H1 (cell line): Measurements from ENCODE around the gene WDR37. TPM values are rescaled to one million over a fixed set of nuclear protein-coding genes. Genes with fewer than 3 reads are reported as not detected.

Experiments
- CTCF ChIA-PET: fragments of 300-600 bp; sonication (Branson Sonifier 250); formaldehyde crosslinking; loops from one replicate; lab custom pipeline; 2021; ENCODE audit not compliant: partially characterized antibody; lab: Charles Lee
- POLR2A ChIA-PET: fragments of 300-600 bp; sonication (Branson Sonifier 250); formaldehyde crosslinking; loops from one replicate; lab custom pipeline; 2021; ENCODE audit warnings: inconsistent platforms; ENCODE audit not compliant: partially characterized antibody; lab: Charles Lee
- DNase-seq, 2 experiments: peaks; one replicate each; pipeline versions ENCODE4 v3.0.0 to v3.0.0-alpha.2; 2010 to 2022; ENCODE audit warnings: low spot score in 2 of 2, low read depth in 1 of 2, mixed read lengths in 1 of 2
- FAIRE-seq: peaks from 2 replicates; lab custom pipeline; 2011; peaks lifted over from hg19 to GRCh38; lab: Jason Lieb, UNC
- H2AFZ ChIP-seq: 2 replicates; pipeline ENCODE4 v1.8.1; 2012; ENCODE audit warnings: low read length, inconsistent platforms
- H2AK5ac ChIP-seq: 2 replicates; pipeline ENCODE4 v1.6.1; 2013; ENCODE audit warnings: low read depth, low read length
- H2BK120ac ChIP-seq: replicated peaks from 2 replicates; pipeline ENCODE3; 2013; ENCODE audit warnings: low read depth, low read length, inconsistent platforms
- H2BK12ac ChIP-seq: 2 replicates; pipeline ENCODE4 v1.6.1; 2013; ENCODE audit warnings: low read depth, low read length
- H2BK15ac ChIP-seq: 2 replicates; pipeline ENCODE4 v1.6.1; 2013; ENCODE audit warnings: low read length
- H2BK20ac ChIP-seq: 2 replicates; pipeline ENCODE4 v1.6.1; 2013; ENCODE audit warnings: low read length
- H2BK5ac ChIP-seq: 2 replicates; pipeline ENCODE4 v1.6.1; 2013; ENCODE audit warnings: low read depth, low read length
- H3K14ac ChIP-seq: 2 replicates; pipeline ENCODE4 v1.6.1; 2013; ENCODE audit warnings: inconsistent platforms; ENCODE audit not compliant: insufficient read length
- H3K18ac ChIP-seq: 2 replicates; pipeline ENCODE4 v1.6.1; 2013; ENCODE audit warnings: low read length; ENCODE audit errors: extremely low read depth
- H3K23ac ChIP-seq: 2 replicates; pipeline ENCODE4 v1.6.1; 2013; ENCODE audit warnings: inconsistent platforms; ENCODE audit not compliant: insufficient read length
- H3K23me2 ChIP-seq: 2 replicates; pipeline ENCODE4 v1.6.1; 2013; ENCODE audit warnings: low read depth, low read length
- H3K27ac ChIP-seq: 2 replicates; pipeline ENCODE4 v1.6.1; 2011; ENCODE audit warnings: low read depth, low read length, inconsistent platforms
- H3K27me3 ChIP-seq, 4 experiments: replicated peaks in 1 of 4; 1 replicate in 1 of 4; 2 replicates in 3 of 4; pipeline versions ENCODE4 v1.6.1 to v1.8.1; 2011 to 2013; ENCODE audit warnings: low read length in 3 of 4, mild to moderate bottlenecking in 3 of 4, inconsistent platforms in 2 of 4, mixed read lengths in 2 of 4, moderate library complexity in 1 of 4; ENCODE audit not compliant: control insufficient read depth in 3 of 4, insufficient read depth in 3 of 4; ENCODE audit errors: extremely low read depth in 1 of 4
- H3K36me3 ChIP-seq, 4 experiments: 2 replicates each; pipeline versions ENCODE4 v1.6.1 to v1.8.1; 2011 to 2013; ENCODE audit warnings: mild to moderate bottlenecking in 4 of 4, low read length in 3 of 4, moderate library complexity in 2 of 4, control low read depth in 1 of 4, inconsistent platforms in 1 of 4; ENCODE audit not compliant: insufficient read depth in 4 of 4, control insufficient read depth in 2 of 4
- H3K4ac ChIP-seq: replicated peaks from 2 replicates; pipeline ENCODE3; 2013; ENCODE audit warnings: low read length, low read depth, mixed read lengths, inconsistent platforms; ENCODE audit not compliant: insufficient read length
- H3K4me1 ChIP-seq, 4 experiments: replicated peaks in 1 of 4; 1 replicate in 1 of 4; 2 replicates in 3 of 4; pipeline versions ENCODE4 v1.6.1 to v1.8.1; 2011 to 2013; ENCODE audit warnings: low read length in 3 of 4, inconsistent platforms in 2 of 4, mixed read lengths in 1 of 4; ENCODE audit not compliant: insufficient read depth in 4 of 4, control insufficient read depth in 3 of 4
- H3K4me2 ChIP-seq, 2 experiments: 2 replicates each; pipeline versions ENCODE4 v1.6.1 to v1.8.1; 2011 to 2013; ENCODE audit warnings: low read depth in 2 of 2, low read length in 2 of 2, control low read depth in 1 of 2, inconsistent platforms in 1 of 2, mild to moderate bottlenecking in 1 of 2; ENCODE audit not compliant: insufficient read depth in 1 of 2
- H3K4me3 ChIP-seq, 4 experiments: fragments of 200-600, 300-600 bp in 1 of 4; sonication (generic), shearing (Covaris generic), sonication (Bioruptor Twin) in 1 of 4; 2 replicates each; pipeline versions ENCODE4 v1.5.1 to v1.8.1; 2011 to 2016; ENCODE audit warnings: low read length in 4 of 4, low read depth in 3 of 4, control low read depth in 2 of 4, inconsistent platforms in 2 of 4, mild to moderate bottlenecking in 2 of 4, mixed read lengths in 1 of 4, moderate library complexity in 1 of 4; ENCODE audit not compliant: insufficient read depth in 2 of 4; ENCODE audit errors: extremely low read depth in 1 of 4
- H3K56ac ChIP-seq: replicated peaks from 2 replicates; pipeline ENCODE3; 2013; ENCODE audit warnings: low read depth, mild to moderate bottlenecking, mixed read lengths, low read length, inconsistent platforms; ENCODE audit not compliant: insufficient read length
- H3K79me1 ChIP-seq: 2 replicates; pipeline ENCODE4 v1.6.1; 2013; ENCODE audit warnings: low read depth, low read length, control low read depth
- H3K79me2 ChIP-seq, 2 experiments: 2 replicates each; pipeline versions ENCODE4 v1.6.1 to v1.8.1; 2012 to 2013; ENCODE audit warnings: low read length in 2 of 2, mild to moderate bottlenecking in 2 of 2, inconsistent platforms in 1 of 2; ENCODE audit not compliant: insufficient read depth in 2 of 2, control insufficient read depth in 1 of 2
- H3K9ac ChIP-seq, 4 experiments: replicated peaks in 1 of 4; 1 replicate in 1 of 4; 2 replicates in 3 of 4; pipeline versions ENCODE4 v1.6.1 to v1.8.1; 2011 to 2013; ENCODE audit warnings: low read depth in 3 of 4, low read length in 3 of 4, control low read depth in 2 of 4, mild to moderate bottlenecking in 2 of 4, moderate library complexity in 2 of 4, inconsistent platforms in 1 of 4; ENCODE audit errors: extremely low read depth in 1 of 4
- H3K9me3 ChIP-seq, 2 experiments: 2 replicates each; pipeline versions ENCODE4 v1.6.1 to v1.8.1; 2012 to 2013; ENCODE audit warnings: mild to moderate bottlenecking in 2 of 2, moderate library complexity in 2 of 2, control low read depth in 1 of 2, inconsistent platforms in 1 of 2, low read depth in 1 of 2, low read length in 1 of 2, mixed read lengths in 1 of 2; ENCODE audit not compliant: insufficient read depth in 2 of 2
- H4K20me1 ChIP-seq, 2 experiments: replicated peaks in 1 of 2; 2 replicates each; pipeline versions ENCODE3 to v1.8.1; 2011 to 2013; ENCODE audit warnings: inconsistent platforms in 2 of 2, low read length in 2 of 2, mild to moderate bottlenecking in 1 of 2; ENCODE audit not compliant: insufficient read depth in 2 of 2, control insufficient read depth in 1 of 2
- H4K5ac ChIP-seq: 2 replicates; pipeline ENCODE4 v1.6.1; 2013; ENCODE audit warnings: low read length, low read depth, mixed read lengths, inconsistent platforms; ENCODE audit not compliant: insufficient read length
- H4K8ac ChIP-seq: 2 replicates; pipeline ENCODE4 v1.8.0; 2013; ENCODE audit warnings: mild to moderate bottlenecking, moderate library complexity, low read length, inconsistent platforms; ENCODE audit not compliant: insufficient read depth; ENCODE audit errors: extremely low read depth
- H4K91ac ChIP-seq: replicated peaks from 2 replicates; pipeline ENCODE3; 2013; ENCODE audit warnings: low read length, mixed read lengths, inconsistent platforms; ENCODE audit not compliant: insufficient read length
- CBX5 ChIP-seq: fragments of 300-800, 300-1000 bp; sonication (generic); IDR thresholded peaks from 2 replicates; pipeline ENCODE4 v1.7.1; 2016; ENCODE audit warnings: antibody characterized with exemption, low read length, low read depth
- KDM5A ChIP-seq: fragments of 200-600 bp; IDR thresholded peaks from 2 replicates; pipeline ENCODE4 v1.7.1; 2012; ENCODE audit warnings: mild to moderate bottlenecking, low read length, inconsistent platforms, mixed read lengths
- RAD21 ChIP-seq, 2 experiments: IDR thresholded peaks in 1 of 2; conservative IDR thresholded peaks in 1 of 2; 2 replicates each; pipeline ENCODE4 v1.6.1; 2011; ENCODE audit warnings: low read depth in 2 of 2, low read length in 2 of 2, improper control_type of control experiment in 1 of 2, inconsistent platforms in 1 of 2, mild to moderate bottlenecking in 1 of 2, moderate library complexity in 1 of 2
- WGBS, 2 experiments: shearing (Covaris generic) in 1 of 2; methylation state at CpG; one replicate each; pipeline versions ENCODE4 v1.1.6 to v1.1.7; 2013 to 2015; ENCODE audit warnings: low lambda C conversion rate in 2 of 2, mixed read lengths in 2 of 2, inconsistent platforms in 1 of 2, low coverage in 1 of 2, missing lambda C conversion rate in 1 of 2; ENCODE audit not compliant: insufficient replicate concordance in 2 of 2, insufficient coverage in 1 of 2, insufficient read length in 1 of 2; ENCODE audit errors: extremely low coverage in 1 of 2, missing lambda C conversion rate in 1 of 2; 5-methylcytosine and 5-hydroxymethylcytosine counted together
- polyA plus RNA-seq, 7 experiments: library from polyadenylated mRNA; depleted of rRNA in 3 of 7; stranded (reverse) in 5 of 7; unstranded in 2 of 7; fragments of >200 nt in 5 of 7; fragments of 200-250 nt in 2 of 7; gene quantifications; 1 replicate in 5 of 7; 2 replicates in 1 of 7; 4 replicates in 1 of 7; pipeline versions ENCODE4 v1.2.1 to v1.2.3, GENCODE V29; 2011 to 2013; ENCODE audit warnings: missing spikeins in 2 of 7, mixed read lengths in 2 of 7
- total RNA-seq: library from RNA; stranded (reverse); fragmentation: NEBNext Ultra II Directional; extraction: Animal tissue kit (Norgen Biotek cat#: 25700); gene quantifications from 2 replicates; pipeline ENCODE4 v1.2.1, GENCODE V29; 2021
- TF ChIP-seq, protein P1 (sequence below), 3 experiments: IDR thresholded peaks; 1 replicate in 2 of 3; 2 replicates in 1 of 3; pipeline versions ENCODE4 v1.5.1 to v1.6.1; 2011; ENCODE audit warnings: low read length in 3 of 3, mild to moderate bottlenecking in 3 of 3, inconsistent platforms in 2 of 3, low read depth in 1 of 3, moderate library complexity in 1 of 3; ENCODE audit not compliant: insufficient read depth in 1 of 3; ENCODE audit errors: control extremely low read depth in 1 of 3

Gene WDR37
- total and polyA plus RNA-seq, 2 of the 8 experiments (the other 6 are each of a cell fraction or from before 2014, with no cell fraction given) = 9.6 to 12.0 TPM

DNA sequence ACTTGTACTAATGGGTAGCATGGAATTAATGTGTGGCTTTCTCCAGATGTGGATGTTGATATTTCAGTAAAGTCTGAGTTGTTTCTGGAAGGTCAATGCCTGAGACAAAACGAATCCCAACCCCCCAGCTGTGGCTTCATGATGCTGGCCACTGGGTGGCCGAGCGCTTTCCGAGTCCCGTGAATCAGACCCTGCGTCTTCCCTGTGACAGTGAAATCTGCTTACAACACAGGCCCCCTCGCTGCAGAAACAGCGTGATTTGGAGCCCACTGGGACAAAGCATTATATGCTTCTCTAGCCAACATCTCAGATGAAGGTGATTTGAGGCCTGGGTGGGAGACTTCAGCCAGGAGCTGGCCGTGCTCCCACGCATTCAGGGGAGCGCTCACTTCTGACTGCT lies 124.7 kb downstream of the WDR37 start:
- Histone ChIP-seq H3K4me1 (peaks cover 0 to 7% (median 3%) of the 10 kb centered on the region in 4 experiments; a peak in 2 of 7 replicates), H4K8ac (no peak overlapping the region), H2BK5ac (no peak overlapping the region), H3K56ac (no peak overlapping the region), H3K27me3 (no peaks in the 10 kb centered on the region), H2BK20ac (no peak overlapping the region), H3K4me3 (no peak overlapping the region), H2AFZ (no peak overlapping the region), H3K4ac (no peak overlapping the region), H3K79me2 (no peaks in the 10 kb centered on the region), H4K91ac (no peak overlapping the region), H3K79me1 (no peaks in the 10 kb centered on the region), H2BK15ac (no peak overlapping the region), H4K5ac (no peak overlapping the region), H3K9me3 (no peaks in the 10 kb centered on the region), H3K14ac (no peak overlapping the region), H2BK12ac (0 out of 2 replicates have a peak overlapping the region, but pooled peaks have one; percentile 9), H3K9ac (no peak overlapping the region), H2BK120ac (no peak overlapping the region), H3K18ac (no peak overlapping the region), H3K23ac (no peak overlapping the region), H3K4me2 (no peak overlapping the region), H3K36me3 (no peaks in the 10 kb centered on the region), H2AK5ac (no peak overlapping the region), H3K23me2 (no peaks in the 10 kb centered on the region), H3K27ac (no peak overlapping the region), H4K20me1 (no peaks in the 10 kb centered on the region)
- DNase-seq (no peak), FAIRE-seq (peak; percentile 28)
- 65% methylated on average over 11 of the region's 11 CpGs; no CpG with 5 or more reads in 1 of the 2 experiments for WGBS, 2 experiments
- CTCF ChIA-PET = interaction anchor here (0.8 to 3.5 kb wide), 6 partner anchors 8 to 199 kb away, joined by 3 to 26 read pairs (median 6); no protein-coding TSS in a partner anchor
- TF ChIP-seq KDM5A (no peak), CBX5 (no peak), RAD21 (IDR thresholded peaks at IDR 0.05 in 1 of 2, conservative IDR thresholded peaks at IDR 0.05 in 1 of 2; ENCODE audit: low read depth in 2 of 2, low read length in 2 of 2) (peak; percentile 23 to 45; a peak in 3 of 4 replicates)
- TF ChIP-seq, protein P1, sequence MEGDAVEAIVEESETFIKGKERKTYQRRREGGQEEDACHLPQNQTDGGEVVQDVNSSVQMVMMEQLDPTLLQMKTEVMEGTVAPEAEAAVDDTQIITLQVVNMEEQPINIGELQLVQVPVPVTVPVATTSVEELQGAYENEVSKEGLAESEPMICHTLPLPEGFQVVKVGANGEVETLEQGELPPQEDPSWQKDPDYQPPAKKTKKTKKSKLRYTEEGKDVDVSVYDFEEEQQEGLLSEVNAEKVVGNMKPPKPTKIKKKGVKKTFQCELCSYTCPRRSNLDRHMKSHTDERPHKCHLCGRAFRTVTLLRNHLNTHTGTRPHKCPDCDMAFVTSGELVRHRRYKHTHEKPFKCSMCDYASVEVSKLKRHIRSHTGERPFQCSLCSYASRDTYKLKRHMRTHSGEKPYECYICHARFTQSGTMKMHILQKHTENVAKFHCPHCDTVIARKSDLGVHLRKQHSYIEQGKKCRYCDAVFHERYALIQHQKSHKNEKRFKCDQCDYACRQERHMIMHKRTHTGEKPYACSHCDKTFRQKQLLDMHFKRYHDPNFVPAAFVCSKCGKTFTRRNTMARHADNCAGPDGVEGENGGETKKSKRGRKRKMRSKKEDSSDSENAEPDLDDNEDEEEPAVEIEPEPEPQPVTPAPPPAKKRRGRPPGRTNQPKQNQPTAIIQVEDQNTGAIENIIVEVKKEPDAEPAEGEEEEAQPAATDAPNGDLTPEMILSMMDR (IDR thresholded peaks at IDR 0.05; ENCODE audit: control extremely low read depth in 1 of 3, insufficient read depth in 1 of 3, low read depth in 1 of 3, low read length in 3 of 3) = peak; percentile 18 to 51 (median 37); a peak in 2 of 4 replicates
- POLR2A ChIA-PET = interaction anchor here (0.8 to 1.1 kb wide), 2 partner anchors 9 to 18 kb away, joined by 3 read pairs; no protein-coding TSS in a partner anchor
